SH-SY5Y (cell line): ENCODE results near the gene OLFM3.

Source experiments
- GATA2 ChIP-seq: IDR thresholded peaks from 2 replicates; pipeline ENCODE4 v1.6.1; 2011; ENCODE audit warnings: mild to moderate bottlenecking, low read depth, low read length
- GATA3 ChIP-seq: IDR thresholded peaks from 2 replicates; pipeline ENCODE4 v1.6.1; 2011; ENCODE audit warnings: low read depth, mild to moderate bottlenecking, low read length, moderate library complexity

DNA sequence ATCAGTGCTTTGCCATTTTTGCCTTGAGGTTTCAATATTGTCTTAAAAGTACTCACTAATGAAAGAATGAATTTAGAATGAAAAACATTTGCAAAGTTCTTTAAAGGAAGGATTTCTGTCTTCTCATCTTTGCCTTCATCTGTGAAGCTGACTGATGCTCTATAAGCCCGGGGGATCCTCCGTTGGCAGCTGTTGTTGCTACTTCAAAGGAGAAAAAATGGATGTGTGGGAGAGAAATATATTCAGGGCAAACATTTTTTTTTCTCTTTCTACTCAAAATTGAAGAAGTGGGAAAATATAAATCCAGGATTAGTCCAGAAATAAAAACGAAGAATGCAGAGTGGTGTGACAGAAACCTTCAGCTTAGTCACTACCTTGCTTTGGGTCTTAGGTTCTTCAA is 142.5 kb downstream of the OLFM3 start:
- TF ChIP-seq GATA2, result no peak
- TF ChIP-seq GATA3, result no peak
